NB4 (cell line): ENCODE results near the gene MAP3K14.

Experiments used
- POLR2A ChIP-seq: IDR thresholded peaks from 2 replicates; pipeline ENCODE4 v1.6.1; 2011; ENCODE audit warnings: mild to moderate bottlenecking; ENCODE audit not compliant: insufficient read length; ENCODE audit errors: extremely low read depth
- TF ChIP-seq, protein P1 (sequence below): IDR thresholded peaks from one replicate; pipeline ENCODE4 v1.5.1; 2012; ENCODE audit warnings: low read depth, low read length

DNA sequence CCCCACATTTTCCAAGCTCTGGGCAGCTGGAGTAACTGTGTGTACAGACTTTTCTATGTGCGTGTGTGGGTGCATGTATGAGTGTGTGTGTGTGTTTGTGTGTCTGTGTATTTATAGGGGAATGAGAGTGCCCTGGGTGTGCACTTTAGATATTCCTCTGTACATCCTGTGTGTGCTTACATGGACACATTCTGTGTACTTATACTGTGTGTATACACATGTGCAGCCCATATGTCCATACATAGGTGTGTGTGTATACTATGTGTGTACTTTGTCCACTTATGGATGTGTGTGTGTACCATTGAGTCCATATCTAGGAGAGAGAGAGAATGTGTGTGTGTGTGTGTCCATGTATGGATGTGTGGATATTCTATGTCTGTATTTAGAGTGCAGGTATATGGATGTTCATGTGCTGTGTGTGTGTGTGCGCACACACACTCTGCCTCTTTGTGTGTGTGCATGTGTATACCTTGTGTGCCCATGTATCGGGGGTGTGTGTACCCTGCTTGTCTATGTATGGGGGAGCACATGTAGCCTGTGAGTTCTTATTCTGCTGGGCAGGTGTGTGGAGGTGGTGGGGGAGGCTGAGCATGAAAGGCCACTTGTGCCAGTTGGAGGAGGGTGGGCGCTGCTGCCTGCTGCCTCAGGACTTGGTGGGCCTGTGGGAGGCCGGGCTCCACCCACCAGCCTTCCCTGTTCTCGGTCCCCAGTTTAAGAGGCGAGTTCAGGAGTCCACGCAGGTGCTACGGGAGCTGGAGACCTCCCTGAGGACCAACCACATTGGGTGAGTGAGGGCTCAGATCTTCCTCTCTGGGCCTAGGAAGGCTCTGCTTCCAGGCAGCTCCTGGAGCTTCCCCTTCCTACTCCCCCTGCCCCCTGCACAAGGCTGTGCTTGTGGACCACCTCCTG lies 84.1 kb downstream of the MAP3K14 start:
- TF ChIP-seq, protein P1, sequence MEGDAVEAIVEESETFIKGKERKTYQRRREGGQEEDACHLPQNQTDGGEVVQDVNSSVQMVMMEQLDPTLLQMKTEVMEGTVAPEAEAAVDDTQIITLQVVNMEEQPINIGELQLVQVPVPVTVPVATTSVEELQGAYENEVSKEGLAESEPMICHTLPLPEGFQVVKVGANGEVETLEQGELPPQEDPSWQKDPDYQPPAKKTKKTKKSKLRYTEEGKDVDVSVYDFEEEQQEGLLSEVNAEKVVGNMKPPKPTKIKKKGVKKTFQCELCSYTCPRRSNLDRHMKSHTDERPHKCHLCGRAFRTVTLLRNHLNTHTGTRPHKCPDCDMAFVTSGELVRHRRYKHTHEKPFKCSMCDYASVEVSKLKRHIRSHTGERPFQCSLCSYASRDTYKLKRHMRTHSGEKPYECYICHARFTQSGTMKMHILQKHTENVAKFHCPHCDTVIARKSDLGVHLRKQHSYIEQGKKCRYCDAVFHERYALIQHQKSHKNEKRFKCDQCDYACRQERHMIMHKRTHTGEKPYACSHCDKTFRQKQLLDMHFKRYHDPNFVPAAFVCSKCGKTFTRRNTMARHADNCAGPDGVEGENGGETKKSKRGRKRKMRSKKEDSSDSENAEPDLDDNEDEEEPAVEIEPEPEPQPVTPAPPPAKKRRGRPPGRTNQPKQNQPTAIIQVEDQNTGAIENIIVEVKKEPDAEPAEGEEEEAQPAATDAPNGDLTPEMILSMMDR: no peak
- TF ChIP-seq POLR2A: no peak
